Uterus (tissue), 2 donors: Measurements from ENCODE around the gene FAM20A.

Experiments
- POLR2A ChIP-seq, 2 donors: fragments of 450-650 bp; IDR thresholded peaks; one replicate each; pipeline ENCODE4 v1.6.1; 2016; ENCODE audit warnings: antibody characterized with exemption in 2 of 2, mild to moderate bottlenecking in 1 of 2, moderate library complexity in 1 of 2
- TF ChIP-seq, protein P1 (sequence below), 4 experiments: fragments of 200-600 bp in 2 of 4; fragments of 450-650 bp in 2 of 4; sonication (generic) in 2 of 4; IDR thresholded peaks; one replicate each; pipeline ENCODE4 v1.5.1; 2016 to 2019; ENCODE audit warnings: antibody characterized with exemption in 4 of 4, mild to moderate bottlenecking in 2 of 4, moderate library complexity in 1 of 4

DNA sequence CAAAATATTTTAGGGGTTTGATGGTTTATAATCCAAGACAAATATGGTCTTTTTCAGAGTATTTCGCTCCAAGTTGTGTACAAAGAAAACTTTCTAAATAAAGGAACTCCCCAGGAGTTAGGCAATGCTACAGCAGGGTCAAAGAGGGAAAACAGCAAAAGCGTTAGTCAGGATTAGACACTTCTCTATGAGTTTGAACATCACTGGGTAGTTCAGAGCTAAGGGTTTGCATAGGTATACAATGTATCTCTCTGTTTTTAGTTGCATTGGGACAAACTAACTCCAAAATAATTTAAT lies 34.8 kb downstream of the FAM20A start:
- TF ChIP-seq, protein P1, sequence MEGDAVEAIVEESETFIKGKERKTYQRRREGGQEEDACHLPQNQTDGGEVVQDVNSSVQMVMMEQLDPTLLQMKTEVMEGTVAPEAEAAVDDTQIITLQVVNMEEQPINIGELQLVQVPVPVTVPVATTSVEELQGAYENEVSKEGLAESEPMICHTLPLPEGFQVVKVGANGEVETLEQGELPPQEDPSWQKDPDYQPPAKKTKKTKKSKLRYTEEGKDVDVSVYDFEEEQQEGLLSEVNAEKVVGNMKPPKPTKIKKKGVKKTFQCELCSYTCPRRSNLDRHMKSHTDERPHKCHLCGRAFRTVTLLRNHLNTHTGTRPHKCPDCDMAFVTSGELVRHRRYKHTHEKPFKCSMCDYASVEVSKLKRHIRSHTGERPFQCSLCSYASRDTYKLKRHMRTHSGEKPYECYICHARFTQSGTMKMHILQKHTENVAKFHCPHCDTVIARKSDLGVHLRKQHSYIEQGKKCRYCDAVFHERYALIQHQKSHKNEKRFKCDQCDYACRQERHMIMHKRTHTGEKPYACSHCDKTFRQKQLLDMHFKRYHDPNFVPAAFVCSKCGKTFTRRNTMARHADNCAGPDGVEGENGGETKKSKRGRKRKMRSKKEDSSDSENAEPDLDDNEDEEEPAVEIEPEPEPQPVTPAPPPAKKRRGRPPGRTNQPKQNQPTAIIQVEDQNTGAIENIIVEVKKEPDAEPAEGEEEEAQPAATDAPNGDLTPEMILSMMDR (IDR thresholded peaks at IDR 0.05) = no peak
- no peak for TF ChIP-seq POLR2A (IDR thresholded peaks at IDR 0.05)
